Activated CD8-positive, alpha-beta memory T cell treated with anti-CD3 and anti-CD28 coated beads, Interleukin-2, amount 50 U/mL, for 1 hour (primary cell): ENCODE results near the gene RRP8.

Experiments used
- DNase-seq: peaks from one replicate; pipeline ENCODE4 v3.0.0-alpha.2; 2020; ENCODE audit errors: extremely low read depth

RRP8 gene

DNA sequence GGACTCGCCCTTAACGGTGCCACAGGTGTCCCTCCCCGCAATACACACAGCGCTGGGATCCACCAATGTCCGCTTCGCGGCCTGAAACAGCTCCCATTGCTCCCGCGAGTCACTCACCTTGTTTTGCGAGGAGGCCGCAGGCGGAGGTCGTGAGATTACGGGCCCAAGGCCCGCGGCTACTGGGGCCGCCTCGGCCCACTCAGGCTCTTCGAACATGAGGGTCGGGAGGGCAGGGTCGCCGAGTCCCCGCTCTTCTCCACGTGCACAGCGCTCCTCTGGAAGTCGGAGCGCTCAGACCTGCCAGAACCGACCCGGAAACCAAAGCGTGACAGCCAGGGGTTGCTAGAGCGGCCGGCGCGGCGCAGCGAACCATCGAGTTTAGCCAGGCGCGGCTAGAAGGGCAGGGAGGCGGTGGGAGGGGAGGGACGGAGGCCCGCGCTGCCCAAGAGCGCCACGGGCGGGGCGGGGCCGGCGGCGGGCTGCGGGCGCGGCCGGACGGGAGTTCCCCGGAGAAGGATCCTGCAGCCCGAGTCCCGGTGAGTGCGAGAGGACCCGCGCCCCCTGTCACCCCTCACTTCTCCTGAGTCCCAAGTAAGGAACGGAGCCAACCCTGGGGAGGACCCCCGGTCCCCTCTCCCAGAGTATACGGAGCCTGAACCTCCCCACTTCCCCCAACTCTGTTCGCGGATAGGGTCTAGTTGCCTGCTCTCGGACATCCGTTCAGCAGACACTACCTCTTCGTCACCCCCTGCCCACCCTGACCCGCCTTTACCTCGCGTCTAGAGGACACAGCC lies at the start of gene RRP8, which contains the start of gene ILK:
Gene RRP8, minus strand, starts transcription at position 330 of the 794 bp plus-strand sequence. Its CDS starts 114 bp downstream, at position 216.
Gene ILK, plus strand, starts transcription at position 488 of the 794 bp plus-strand sequence. CDS start 498 bp downstream, outside the sequence.
- peak; percentile 53 for DNase-seq

DNA sequence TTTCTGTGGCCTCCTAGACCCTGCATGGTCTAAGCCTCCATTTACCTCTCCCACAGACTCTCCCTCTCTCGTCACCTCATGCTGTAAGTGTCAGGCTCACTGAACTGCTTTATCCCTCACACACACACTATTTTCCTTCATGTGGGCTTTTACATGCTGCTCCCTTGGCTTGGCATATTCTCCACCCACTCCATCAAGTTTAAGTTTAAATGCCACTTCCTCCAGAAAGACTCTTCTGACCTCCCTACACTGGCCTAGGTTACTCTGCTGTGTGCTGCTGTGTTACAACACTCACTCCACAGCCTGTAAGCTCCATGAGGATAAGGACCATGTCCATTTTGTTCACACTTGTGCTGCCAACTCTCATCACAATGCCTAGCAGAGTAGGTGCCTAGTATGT lies 49.7 kb upstream of the RRP8 start:
- no peak for DNase-seq

DNA sequence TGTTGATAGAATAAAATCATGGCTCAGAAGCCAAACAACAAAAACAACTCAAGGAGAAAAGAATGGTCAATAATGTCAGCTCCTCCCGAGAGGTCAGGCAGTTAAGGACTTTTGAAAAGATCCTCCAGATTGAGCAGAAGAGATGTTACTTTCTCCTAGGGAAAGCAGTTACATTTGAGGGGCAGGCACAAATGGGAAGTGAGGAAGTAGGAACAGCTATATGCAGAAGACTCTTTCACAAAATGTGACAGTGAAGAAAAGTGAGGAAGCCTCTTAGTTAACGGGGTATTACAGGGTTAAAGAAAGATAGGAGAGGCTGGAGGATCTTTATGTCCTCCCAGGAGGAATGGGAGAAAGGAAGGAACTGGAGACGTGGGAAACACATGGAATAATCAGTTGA lies 48.8 kb upstream of the RRP8 start:
- no peak for DNase-seq

DNA sequence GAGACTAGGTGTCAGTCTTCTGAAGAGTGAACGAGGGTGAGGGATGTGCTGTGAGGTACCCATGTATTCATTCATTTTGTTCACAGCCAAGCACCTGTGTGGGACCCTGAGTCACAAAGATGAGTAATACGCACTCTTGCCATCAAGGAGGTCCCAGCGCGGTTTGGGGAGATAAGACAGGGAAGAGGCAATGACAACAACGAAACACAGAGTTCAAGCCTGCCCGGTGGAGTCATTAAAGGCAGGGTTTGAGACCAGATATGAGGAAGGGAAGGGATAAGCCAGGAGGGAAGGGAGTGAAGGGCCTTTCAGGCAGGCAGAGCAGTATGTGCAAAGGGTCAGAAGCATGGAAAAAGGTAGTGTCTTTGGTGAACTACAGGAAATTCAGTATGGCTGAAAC lies 47.6 kb upstream of the RRP8 start:
- peak; percentile 23 for DNase-seq

DNA sequence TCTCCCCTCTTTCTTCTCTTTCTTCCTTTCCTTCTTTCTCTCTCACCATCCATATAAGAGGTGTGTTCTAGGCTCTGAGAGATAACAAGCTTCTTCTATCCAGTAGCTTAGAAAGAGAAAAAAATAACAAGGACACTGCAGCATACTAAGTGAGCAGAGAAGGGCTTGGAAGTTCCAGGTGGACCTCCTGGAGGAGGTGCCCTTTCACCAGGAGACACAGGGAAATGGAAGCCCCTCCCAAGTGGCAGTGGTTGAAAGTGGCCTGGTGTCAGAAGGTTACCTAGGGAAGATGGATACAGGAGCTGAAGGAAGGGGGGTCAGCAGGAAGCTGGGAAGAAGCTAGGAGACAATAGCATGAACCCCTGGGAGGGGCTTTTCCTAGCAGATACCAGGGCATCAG lies 46.7 kb upstream of the RRP8 start:
- DNase-seq: no peak

DNA sequence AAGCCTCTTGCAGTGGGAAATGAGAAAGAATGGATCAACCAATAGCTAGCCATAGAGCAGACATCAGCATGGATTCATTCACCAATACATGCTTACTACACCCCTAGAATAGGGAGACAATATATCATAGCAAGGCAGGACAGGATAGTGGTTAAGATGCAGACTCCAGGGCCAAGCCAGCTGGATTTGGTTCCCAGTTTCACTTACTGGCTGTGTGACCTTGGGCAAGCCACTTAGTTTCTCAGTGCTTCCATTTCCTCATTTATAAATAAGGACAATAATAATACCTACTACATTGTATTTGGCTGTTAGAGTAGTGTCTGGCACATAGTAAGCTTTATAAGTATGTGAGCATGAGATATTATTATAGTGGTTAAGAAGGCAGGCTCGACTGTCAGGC lies 45.1 kb upstream of the RRP8 start:
- DNase-seq: no peak

DNA sequence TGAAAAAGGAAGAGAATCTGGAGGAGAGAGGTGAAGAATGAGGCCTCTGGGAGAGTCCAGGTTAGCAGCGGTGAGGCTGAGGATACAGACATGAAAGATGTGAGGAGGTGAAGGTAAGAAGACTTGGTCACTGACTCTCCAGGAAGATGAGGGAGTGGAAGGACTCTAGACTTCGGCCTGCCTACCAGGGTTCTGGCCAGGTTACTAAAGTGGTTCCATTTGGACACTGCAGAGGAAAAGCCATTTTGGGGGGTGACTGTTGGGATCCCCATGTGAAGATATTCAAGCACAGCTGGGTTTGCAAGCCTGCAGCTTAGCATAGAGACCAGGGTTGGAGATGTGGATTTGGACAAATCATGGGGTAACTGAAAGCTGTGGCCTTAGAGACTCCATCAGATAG lies 44.4 kb upstream of the RRP8 start:
- DNase-seq: no peak

DNA sequence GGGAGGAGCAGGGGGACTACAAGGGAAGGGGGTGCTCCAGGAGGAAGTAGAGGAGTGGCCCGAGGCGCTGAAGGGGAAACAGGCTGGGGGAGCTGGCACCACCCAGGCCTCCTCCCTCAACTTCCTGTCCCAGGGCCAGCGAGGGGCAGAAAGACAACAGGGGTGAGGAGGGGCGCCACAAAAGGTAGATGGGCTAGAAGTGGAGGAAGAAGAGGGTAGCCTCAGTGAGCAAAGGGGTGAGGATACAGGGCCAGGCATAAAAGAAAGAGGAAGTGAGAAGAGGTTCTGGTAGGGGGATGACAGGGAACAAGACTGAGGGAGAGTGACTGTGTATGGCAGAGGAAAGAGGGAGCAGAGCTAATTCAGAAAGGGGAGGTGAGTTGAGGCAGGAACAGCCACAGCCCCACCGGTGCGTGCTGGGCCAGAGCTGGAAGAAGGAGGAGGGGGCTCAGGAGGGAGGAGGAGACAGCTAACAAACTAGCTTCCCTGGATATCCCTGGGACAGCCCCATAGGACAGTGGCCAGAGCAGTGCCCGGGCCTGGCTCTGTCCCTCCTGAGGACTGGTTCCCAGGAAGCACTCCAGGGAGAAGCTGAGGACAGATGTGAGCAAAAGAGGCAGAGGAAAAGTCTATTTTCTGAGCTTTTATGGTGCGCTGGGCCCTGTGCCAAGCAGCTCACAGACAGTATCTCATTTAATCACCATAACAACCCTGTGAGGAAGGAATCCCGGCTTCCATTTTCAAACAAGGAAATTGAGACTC lies 43.7 kb upstream of the RRP8 start:
- DNase-seq: no peak

DNA sequence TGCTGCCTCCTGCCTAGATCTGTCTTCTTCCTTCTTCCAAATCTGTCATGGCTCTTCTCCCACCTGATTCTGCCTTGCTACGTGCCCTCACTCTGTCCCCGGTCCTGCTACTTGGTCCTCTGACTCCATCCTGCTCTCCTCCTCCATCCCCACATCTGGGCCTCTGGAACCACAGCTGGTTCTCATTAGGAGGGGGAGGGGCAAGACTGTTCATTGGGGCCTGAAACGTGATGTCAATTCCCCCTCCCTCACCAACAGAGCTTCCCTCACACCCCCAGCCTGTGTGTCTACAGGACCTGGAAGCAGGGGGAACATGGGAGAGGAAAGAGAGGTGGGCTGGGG lies 43.1 kb upstream of the RRP8 start:
- DNase-seq: no peak

- DNase-seq: no peak
Measured at GRCh38 chr11:6646071-6646470, 42.7 kb upstream of the RRP8 start.

DNA sequence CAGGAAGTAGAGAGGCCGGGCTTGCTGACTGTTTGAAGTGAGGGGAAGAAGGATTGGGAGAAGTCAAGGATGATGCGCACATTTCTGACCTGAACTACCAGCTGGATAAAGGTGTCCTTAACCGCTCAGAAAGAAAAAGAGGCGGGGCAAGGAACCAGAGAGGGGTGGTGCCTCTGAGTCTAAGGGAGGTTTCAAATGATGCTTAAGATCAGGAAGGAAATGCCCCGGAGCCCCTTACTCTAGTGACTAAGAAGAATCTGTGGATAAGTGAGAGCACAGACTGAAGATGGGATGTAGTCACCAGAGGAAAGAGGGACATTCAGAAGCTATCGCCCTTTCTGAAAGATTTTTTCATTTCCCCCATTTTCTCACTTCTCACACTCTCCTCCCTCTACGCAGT lies 39.5 kb upstream of the RRP8 start:
- no peak for DNase-seq

GRCh38 chr11:6640985-6641701 lies 37.7 kb upstream of the RRP8 start:
- DNase-seq: no peak

GRCh38 chr11:6640036-6640984 lies 36.9 kb upstream of the RRP8 start:
- DNase-seq: no peak

- DNase-seq: no peak
Measured at GRCh38 chr11:6638429-6638828, 35.0 kb upstream of the RRP8 start.

DNA sequence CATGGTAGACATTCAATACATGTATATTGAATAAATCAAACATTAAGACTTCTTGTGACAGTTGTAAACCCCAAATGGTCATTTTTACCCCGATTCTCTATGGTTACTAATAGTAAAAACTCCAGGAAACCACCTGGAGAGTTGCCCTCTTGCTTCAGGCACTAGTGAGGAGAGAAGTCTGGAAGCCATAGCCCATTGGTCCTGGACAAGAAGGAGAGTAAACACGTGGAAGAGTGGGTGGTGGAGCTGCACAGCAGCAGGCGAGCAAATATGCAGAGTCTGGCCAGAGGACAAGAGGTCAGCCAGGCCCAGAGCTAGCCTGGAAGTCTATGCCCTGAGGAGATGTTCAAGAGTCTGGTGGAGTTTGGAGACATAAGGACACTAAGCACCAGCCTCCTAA lies 34.5 kb upstream of the RRP8 start:
- DNase-seq: no peak

GRCh38 chr11:6636480-6636879 lies 33.1 kb upstream of the RRP8 start:
- no peak for DNase-seq

- DNase-seq: no peak
Measured at GRCh38 chr11:6635082-6635932, 31.9 kb upstream of the RRP8 start.

GRCh38 chr11:6634534-6634933 lies 31.1 kb upstream of the RRP8 start:
- DNase-seq: no peak

DNA sequence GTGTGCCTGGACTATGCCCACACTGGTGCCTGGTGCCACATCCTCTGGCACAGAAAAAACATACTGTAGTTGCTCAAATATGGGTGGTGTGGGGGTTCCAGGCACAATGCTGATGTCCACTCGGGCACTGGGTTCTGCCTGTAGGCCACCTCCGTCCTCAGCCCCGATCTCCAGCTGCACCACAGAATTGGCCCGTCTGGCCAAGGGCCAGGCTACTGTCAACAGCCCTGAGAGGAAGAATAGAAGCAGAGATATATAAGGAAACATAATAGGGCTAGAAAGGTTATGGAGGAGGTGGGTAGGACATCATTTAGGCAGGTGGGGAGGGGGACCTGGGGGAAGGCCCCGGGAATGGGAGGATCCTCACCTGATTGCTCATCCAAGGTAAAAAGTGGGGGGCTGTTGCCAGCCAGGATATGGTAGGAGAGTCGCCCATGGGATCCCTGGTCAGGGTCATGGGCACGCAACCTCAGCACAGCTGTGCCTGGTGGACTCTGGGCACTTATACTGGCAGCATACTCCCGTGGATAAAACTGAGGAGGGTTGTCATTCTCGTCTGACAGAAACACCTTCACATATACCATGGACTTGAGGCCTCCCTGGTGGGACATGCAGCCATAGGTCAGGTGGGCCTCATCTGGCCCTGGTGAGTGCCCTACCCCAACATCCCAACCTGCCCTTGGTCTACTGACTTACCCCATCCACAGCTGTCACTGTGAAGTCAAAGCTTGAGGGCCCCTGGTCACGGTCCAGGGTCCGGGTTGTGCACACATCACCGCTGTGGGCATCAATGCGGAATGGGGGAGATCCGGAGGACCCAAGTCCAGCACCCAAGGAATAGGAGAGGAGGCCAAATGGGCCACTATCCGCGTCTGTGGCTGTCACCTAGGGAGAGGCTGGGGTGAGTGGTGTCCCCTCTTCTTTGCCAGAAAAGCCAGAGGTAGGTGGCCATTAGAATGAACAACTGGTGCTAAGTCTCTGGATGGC lies 30.3 kb upstream of the RRP8 start:
- no peak for DNase-seq
